Thoracic aorta (tissue), 2 donors: Measurements from ENCODE around the gene TMEM50A. TPM values are rescaled to one million over a fixed set of nuclear protein-coding genes. Genes with fewer than 3 reads are reported as not detected.
A peak's percentile ranks its signal among the peaks of the same experiment; 100 is the strongest.
"Not testable (repeated sequence)": the region's sequence is repeated elsewhere in the genome, so short reads cannot be mapped to it uniquely, and the experiment has no call there.

Experiments
- ATAC-seq: fragments of 150-250 bp; one replicate; pipeline ENCODE4 v1.8.0; 2017; ENCODE audit warnings: low read depth; ENCODE audit not compliant: insufficient number of reproducible peaks, low FRiP score
- DNase-seq: peaks from one replicate; pipeline ENCODE4 v3.0.0-alpha.2; 2020; ENCODE audit warnings: low spot score
- H3K27ac ChIP-seq, 2 donors: fragments of 200-600 bp; sonication (generic); 1 replicate in 1 of 2; 2 replicates in 1 of 2; pipeline ENCODE4 v1.5.1; 2016; ENCODE audit warnings: mild to moderate bottlenecking in 2 of 2, moderate library complexity in 2 of 2
- H3K27me3 ChIP-seq: fragments of 200-600 bp; sonication (generic); replicated peaks from 2 replicates; pipeline ENCODE4 v1.6.0; 2016; ENCODE audit warnings: mild to moderate bottlenecking; ENCODE audit not compliant: insufficient read depth
- H3K36me3 ChIP-seq: fragments of 200-600 bp; sonication (generic); one replicate; pipeline ENCODE4 v1.5.1; 2016
- H3K4me1 ChIP-seq, 2 donors: fragments of 200-600 bp; sonication (generic); 1 replicate in 1 of 2; 2 replicates in 1 of 2; pipeline versions ENCODE4 v1.5.1 to v1.6.0; 2016; ENCODE audit warnings: low read depth in 2 of 2, mild to moderate bottlenecking in 1 of 2; ENCODE audit not compliant: control insufficient read depth in 1 of 2
- H3K4me3 ChIP-seq: fragments of 200-600 bp; sonication (generic); 2 replicates; pipeline ENCODE4 v1.5.1; 2016; ENCODE audit warnings: mild to moderate bottlenecking
- H3K9me3 ChIP-seq: fragments of 200-600 bp; sonication (generic); 2 replicates; pipeline ENCODE4 v1.5.1; 2016
- total RNA-seq, 2 donors: library from RNA; depleted of rRNA; stranded (reverse); fragments of >200 nt; gene quantifications; one replicate each; pipeline versions ENCODE4 v1.1.0 to v1.2.3, GENCODE V29; 2016
- TF ChIP-seq, protein P1 (sequence below): fragments of 200-600 bp; sonication (generic); IDR thresholded peaks from one replicate; pipeline ENCODE4 v1.5.1; 2019; ENCODE audit warnings: antibody characterized with exemption

Gene TMEM50A
- total RNA-seq: 100 to 1,000 TPM in 1 of 2 donors, 10 to 100 TPM in 1; 93.7 to 111 TPM

DNA sequence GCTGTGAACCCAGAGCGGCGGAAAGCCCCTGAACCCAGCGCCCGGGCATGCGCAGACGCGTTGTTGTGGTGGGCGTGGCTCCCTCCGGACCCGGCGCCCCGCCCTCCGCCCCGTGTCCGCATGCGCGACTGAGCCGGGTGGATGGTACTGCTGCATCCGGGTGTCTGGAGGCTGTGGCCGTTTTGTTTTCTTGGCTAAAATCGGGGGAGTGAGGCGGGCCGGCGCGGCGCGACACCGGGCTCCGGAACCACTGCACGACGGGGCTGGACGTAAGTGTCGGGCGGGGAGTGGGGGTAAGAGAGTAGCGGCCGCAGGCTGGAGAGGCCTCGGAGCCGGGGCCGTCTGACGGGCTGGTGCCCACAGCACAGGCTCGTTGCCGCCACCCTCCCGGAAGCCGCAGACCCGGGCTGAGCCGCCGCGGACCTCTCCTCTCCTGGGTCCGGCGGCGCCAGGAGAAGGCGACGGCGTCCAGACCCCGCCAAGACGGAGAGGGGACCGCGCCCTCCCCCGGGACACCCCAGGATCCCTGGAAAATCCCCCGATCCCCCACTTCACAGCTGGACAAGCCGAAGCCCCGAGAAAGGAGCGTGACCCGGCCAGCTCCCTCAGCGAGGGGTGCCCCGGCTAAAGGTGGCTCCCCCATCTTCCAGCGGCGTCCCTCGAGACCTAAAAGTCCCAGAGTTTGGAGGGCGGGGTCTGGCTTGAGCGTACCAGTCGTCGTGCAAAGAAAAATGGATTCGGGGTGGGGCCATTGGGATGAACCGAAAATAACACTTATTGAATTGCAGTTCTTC, at the start of gene TMEM50A:
Gene TMEM50A, plus strand, starts transcription at position 147 of the 794 bp plus-strand sequence. CDS start 2,153 bp downstream, outside the sequence.
- peaks cover 19 to 22% of the 10 kb centered on the region in 2 donors for H3K4me1 ChIP-seq
- peak within 1 kb of the TSS; percentile 100 for H3K4me3 ChIP-seq
- no peaks in the 10 kb centered on the region for H3K36me3 ChIP-seq
- TF ChIP-seq, protein P1, sequence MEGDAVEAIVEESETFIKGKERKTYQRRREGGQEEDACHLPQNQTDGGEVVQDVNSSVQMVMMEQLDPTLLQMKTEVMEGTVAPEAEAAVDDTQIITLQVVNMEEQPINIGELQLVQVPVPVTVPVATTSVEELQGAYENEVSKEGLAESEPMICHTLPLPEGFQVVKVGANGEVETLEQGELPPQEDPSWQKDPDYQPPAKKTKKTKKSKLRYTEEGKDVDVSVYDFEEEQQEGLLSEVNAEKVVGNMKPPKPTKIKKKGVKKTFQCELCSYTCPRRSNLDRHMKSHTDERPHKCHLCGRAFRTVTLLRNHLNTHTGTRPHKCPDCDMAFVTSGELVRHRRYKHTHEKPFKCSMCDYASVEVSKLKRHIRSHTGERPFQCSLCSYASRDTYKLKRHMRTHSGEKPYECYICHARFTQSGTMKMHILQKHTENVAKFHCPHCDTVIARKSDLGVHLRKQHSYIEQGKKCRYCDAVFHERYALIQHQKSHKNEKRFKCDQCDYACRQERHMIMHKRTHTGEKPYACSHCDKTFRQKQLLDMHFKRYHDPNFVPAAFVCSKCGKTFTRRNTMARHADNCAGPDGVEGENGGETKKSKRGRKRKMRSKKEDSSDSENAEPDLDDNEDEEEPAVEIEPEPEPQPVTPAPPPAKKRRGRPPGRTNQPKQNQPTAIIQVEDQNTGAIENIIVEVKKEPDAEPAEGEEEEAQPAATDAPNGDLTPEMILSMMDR: no peak
- H3K27ac ChIP-seq: peak within 1 kb of the TSS; percentile 98 to 100
- no peaks in the 10 kb centered on the region for H3K27me3 ChIP-seq
- ATAC-seq (peak; percentile 93), DNase-seq (peak; percentile 69)
- H3K9me3 ChIP-seq: no peaks in the 10 kb centered on the region

DNA sequence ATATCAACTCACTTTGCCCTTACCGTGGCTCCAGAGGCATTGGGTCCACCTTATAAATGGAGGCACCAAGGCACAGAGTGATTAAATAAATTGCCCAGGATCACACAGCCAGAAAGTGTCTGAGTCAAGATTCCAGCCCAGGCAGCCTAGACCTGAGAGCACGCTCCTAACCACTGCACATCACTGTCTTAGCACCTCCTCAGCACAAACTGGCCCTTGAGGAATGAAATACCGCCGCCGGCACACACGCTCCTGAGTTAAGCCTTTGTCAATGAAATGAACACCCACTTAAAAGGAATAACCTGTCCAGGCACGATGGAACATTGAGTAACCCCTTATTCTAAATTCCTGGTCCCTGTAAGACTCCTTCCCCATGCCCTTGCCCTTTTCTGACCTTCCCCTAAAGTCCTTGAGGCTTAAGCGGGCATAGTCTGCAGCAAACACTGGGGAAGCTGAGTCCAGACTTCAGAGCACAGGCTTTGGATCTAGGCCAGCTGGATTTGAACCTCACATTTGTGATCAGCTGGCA, 49.5 kb upstream of the TMEM50A start:
- not testable (repeated sequence) for H3K36me3 ChIP-seq, ATAC-seq, DNase-seq, H3K4me3 ChIP-seq, H3K9me3 ChIP-seq, H3K27ac ChIP-seq, H3K4me1 ChIP-seq, H3K27me3 ChIP-seq

DNA sequence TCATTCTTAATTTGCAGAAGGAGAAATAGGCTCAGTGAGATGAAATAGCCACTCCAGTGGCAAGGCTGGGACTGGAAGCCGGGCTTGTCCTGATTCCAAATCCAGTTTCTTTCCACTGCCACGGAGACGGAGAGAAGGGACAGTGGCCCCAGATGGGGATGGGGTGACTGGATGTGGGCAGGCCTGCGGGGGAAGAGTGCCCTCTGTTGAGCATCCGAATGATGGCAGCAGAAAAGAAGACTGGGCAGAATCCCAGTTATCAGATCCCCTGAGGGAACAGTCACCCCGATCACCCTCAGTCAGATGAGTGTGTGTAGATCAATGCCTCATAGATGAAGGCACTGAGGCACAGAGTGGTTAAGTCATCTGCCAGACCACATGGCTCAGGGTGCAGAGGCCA, 48.1 kb upstream of the TMEM50A start:
- not testable (repeated sequence) for DNase-seq, H3K4me3 ChIP-seq, ATAC-seq

DNA sequence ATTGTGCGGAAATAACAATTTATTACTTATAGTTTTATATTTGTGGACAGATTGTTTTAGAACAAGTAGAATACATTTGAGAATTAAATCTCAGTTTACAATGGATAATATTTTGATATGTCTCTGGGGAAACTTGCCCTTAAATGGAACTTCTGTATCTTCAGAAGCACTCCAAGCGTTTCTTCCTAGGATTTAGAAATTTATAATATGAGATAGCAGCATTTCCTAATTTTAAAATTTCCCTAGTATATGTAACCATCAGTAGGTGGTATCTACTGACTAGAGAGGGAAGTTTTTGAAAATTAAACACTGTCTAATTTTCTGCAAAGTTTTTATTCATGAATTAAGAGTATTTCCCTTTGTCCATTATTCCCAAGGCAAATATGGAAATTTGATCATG, 44.7 kb upstream of the TMEM50A start:
- not testable (repeated sequence) for H3K27ac ChIP-seq, H3K27me3 ChIP-seq, DNase-seq, H3K36me3 ChIP-seq, H3K9me3 ChIP-seq, H3K4me1 ChIP-seq, H3K4me3 ChIP-seq, ATAC-seq

More for the DNA sequence above, 48.1 kb upstream of the TMEM50A start:
- H3K4me1 ChIP-seq, H3K27ac ChIP-seq, H3K9me3 ChIP-seq, H3K27me3 ChIP-seq, H3K36me3 ChIP-seq: not testable (repeated sequence)

DNA sequence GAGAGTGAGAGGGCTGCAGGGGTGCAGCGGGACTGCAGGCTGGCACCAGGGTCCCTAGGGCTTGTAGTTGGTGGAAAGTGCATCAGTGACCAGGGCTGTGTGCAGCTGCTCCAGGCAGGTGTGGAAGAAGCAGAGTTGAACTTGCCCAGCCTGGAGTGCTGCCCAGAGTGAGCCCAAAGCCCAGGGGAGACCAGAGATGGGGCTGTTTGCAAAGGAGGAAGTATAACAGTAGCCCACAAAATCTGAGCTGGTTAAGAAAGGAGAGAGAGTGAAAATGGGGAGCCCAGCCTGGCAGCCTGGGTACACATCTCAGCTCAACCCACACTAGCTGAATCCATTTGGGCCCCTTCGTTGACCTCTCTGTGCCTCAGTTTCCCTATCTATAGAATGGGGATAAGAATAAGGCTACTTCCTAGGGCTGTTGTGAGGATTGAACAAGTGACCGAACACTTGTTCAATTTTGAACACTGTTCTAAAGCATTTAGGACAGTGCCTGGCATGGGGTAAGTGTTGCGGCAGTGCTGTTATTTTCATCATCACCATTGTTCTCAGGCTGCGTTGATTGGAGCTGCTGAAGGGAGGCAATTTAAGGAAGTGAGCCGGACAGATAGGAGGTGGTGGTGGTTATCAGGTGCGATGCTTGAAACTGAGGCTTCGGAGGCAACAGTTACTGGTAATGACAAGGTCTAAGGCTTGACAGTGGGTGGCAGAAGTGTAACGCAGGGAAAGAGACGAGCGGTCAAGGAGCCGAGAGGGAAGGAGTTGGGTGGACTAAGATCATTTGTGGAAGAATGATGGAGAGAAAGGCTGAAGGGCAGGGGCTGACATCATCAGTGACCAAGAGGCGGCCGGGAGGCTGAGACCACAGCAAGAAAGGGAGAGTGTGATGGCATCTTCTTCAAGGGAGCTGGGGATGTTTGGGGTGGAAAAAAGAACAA, 43.0 kb upstream of the TMEM50A start:
- not testable (repeated sequence) for H3K4me1 ChIP-seq, DNase-seq, ATAC-seq, H3K9me3 ChIP-seq, H3K27ac ChIP-seq, H3K4me3 ChIP-seq, H3K27me3 ChIP-seq, H3K36me3 ChIP-seq

DNA sequence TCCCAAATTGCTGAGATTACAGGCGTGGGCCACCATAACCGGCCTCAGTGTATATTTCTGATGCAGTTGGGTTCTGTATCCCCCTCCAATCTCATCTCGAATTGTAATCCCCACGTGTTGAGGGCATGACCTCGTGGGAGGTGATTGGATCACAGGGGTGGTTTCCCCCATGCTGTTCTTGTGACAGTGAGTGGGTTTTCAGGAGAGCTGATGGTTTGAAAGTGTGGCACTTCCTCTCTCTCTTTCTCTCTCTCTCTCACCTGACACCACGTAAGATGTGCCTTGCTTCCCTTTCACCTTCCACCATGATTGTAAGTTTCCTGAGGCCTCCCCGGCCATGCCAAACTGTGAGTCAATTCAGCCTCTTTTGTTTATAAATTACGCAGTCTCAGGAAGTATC, 41.6 kb upstream of the TMEM50A start:
- H3K36me3 ChIP-seq, DNase-seq, ATAC-seq, H3K4me1 ChIP-seq, H3K27ac ChIP-seq, H3K4me3 ChIP-seq, H3K27me3 ChIP-seq, H3K9me3 ChIP-seq: not testable (repeated sequence)

DNA sequence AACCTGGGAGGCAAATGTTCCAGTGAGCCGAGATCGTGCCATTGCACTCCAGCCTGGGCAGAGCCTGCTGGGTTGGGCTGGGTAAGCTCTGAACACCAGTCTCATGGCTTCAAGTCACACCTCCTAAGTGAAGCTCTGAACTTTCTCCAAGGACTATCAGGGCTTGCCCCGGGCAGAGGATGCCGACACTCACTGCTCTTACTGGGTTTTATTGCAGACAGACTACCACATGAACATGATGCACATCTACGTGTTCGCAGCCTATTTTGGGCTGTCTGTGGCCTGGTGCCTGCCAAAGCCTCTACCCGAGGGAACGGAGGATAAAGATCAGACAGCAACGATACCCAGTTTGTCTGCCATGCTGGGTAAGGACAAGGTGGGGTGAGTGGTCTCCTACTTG, 37.4 kb upstream of the TMEM50A start:
- ATAC-seq, H3K36me3 ChIP-seq, H3K27ac ChIP-seq, H3K4me1 ChIP-seq, H3K4me3 ChIP-seq, DNase-seq, H3K27me3 ChIP-seq, H3K9me3 ChIP-seq: not testable (repeated sequence)

DNA sequence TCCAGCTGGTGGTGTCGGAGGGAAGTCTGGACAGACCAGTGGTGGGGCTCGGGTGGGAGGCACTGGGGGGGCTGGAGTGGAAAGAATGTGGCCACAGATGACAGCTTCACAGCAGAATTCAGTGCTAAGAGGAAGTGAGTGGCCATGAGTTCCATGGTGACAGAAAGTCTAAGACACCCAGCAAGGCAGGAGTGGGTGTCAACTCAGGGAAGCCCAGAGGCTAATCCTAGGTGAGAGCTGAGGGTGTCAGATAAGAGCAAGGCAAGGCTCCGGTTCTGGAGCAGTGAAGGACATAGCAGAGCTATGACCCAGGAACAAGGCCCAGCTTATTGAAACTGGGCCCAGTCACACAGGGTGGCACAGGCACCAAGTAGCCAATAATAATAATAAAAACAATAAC, 35.8 kb upstream of the TMEM50A start:
- not testable (repeated sequence) for H3K4me1 ChIP-seq, H3K27me3 ChIP-seq, H3K36me3 ChIP-seq, H3K9me3 ChIP-seq, H3K4me3 ChIP-seq, H3K27ac ChIP-seq, ATAC-seq, DNase-seq

DNA sequence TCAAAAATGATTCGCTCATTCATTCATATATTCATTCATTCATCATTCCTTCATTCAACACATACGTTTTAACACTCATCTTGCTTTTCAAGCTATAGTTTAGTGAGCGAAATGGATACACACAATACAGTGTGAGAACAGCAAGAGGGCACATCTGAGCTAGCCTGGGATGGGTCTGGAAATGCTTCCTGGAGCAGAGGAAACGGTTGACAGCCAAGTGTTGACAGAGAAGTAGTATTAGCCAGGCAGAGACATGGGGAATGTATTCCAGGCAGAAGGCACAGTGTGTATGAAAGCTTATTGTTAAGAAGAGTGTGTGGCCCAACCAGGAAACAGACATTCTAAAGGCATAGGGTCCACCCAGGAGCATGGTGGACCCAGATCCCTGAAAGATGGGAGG, 33.2 kb upstream of the TMEM50A start:
- not testable (repeated sequence) for H3K36me3 ChIP-seq, H3K4me1 ChIP-seq, H3K27ac ChIP-seq, DNase-seq, ATAC-seq, H3K4me3 ChIP-seq, H3K9me3 ChIP-seq, H3K27me3 ChIP-seq

DNA sequence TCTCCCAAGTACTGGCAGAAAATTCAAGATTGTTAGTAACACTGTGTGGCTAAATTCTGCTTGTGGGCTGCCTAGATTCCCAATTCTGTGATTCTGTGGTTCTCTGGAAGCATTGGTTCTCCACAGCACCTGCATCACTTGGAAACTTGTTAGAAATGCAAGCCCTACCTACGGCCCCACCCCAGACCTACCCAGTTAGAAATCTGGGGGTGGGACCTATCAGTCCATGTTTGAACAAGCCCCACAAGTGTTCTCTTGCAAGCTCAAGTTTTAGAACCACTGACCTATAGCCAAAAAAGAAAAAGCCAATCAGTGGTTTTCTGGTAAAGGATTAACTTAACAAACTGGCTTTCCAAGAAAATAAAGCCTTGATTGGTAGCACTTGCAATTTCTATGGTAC, 30.0 kb upstream of the TMEM50A start:
- ATAC-seq, H3K4me3 ChIP-seq: not testable (repeated sequence)

DNA sequence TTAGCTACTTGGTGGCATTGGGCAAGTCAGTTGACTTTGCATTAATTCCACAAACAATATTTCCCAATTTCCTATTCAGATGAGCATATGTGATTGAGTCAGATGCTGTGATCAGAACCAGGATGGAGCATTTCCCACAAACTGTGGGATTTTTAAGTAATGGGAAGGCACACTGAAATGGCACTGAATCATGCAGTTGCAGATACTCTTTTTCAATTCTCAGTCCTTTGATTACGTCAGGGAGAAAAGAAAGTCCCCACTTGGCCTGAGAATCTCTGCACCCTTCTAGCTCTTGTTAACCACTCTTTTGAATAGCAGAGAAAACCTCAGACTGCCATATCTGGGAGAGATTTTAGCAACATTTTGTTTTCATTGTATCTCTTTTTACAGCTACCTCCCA, 29.0 kb upstream of the TMEM50A start:
- ATAC-seq: not testable (repeated sequence)

More for the DNA sequence above, 30.0 kb upstream of the TMEM50A start:
- H3K27ac ChIP-seq, H3K36me3 ChIP-seq, H3K9me3 ChIP-seq, H3K27me3 ChIP-seq, DNase-seq, H3K4me1 ChIP-seq: not testable (repeated sequence)

More for the DNA sequence above, 29.0 kb upstream of the TMEM50A start:
- not testable (repeated sequence) for H3K4me1 ChIP-seq, DNase-seq, H3K27ac ChIP-seq, H3K9me3 ChIP-seq, H3K27me3 ChIP-seq, H3K4me3 ChIP-seq, H3K36me3 ChIP-seq
